T-helper 17 cell (primary cell): ENCODE results near the gene PNPLA2. TPM values are rescaled to one million over a fixed set of nuclear protein-coding genes. Genes with fewer than 3 reads are reported as not detected.
A peak's percentile ranks its signal among the peaks of the same experiment; 100 is the strongest.

Experiments
- ATAC-seq: fragments of 150-1000 bp; cut with Tn5 transposase; 2 replicates; pipeline ENCODE4 v1.10.0; 2021; ENCODE audit warnings: mild to moderate bottlenecking, moderate library complexity
- DNase-seq, 3 donors: peaks; one replicate each; pipeline versions ENCODE4 v3.0.0 to v3.0.0-alpha.2; 2020 to 2021
- H3K9me3 ChIP-seq: one replicate; pipeline ENCODE4 v1.7.0; 2013; ENCODE audit warnings: low read length, mild to moderate bottlenecking; ENCODE audit not compliant: control insufficient read depth, poor library complexity, severe bottlenecking
- H3K27ac Mint-ChIP-seq: one replicate; pipeline ENCODE4 v1.8.0; 2022; ENCODE audit warnings: mild to moderate bottlenecking, moderate library complexity, mixed read lengths
- H3K27me3 Mint-ChIP-seq: one replicate; pipeline ENCODE4 v1.8.0; 2022; ENCODE audit warnings: mixed read lengths
- H3K36me3 Mint-ChIP-seq: one replicate; pipeline ENCODE4 v1.8.0; 2022; ENCODE audit warnings: low read depth, mixed read lengths
- H3K4me1 Mint-ChIP-seq: one replicate; pipeline ENCODE4 v1.8.0; 2022; ENCODE audit warnings: mild to moderate bottlenecking, mixed read lengths
- H3K4me3 Mint-ChIP-seq: one replicate; pipeline ENCODE4 v1.8.0; 2022; ENCODE audit warnings: mild to moderate bottlenecking, moderate library complexity, mixed read lengths
- total RNA-seq, 4 donors: library from RNA in 2 of 4; stranded (reverse) in 2 of 4; gene quantifications; one replicate each; pipeline ENCODE4 v1.2.3 and lab custom pipeline; 2022 to 2026

PNPLA2 gene
- total RNA-seq, 2 donors from 2014 or later: 178 to 182 TPM

GRCh38 chr11:790721-791564 is 27.8 kb upstream of the PNPLA2 start:
- DNase-seq: no peak
- Mint-ChIP-seq H3K36me3 (no peaks in the 10 kb centered on the region), H3K27ac (no peak overlapping the region), H3K4me3 (no peak overlapping the region), H3K4me1 (peaks cover 4% of the 10 kb centered on the region), H3K27me3 (no peaks in the 10 kb centered on the region)
- ATAC-seq: no peak
- H3K9me3 ChIP-seq: no peaks in the 10 kb centered on the region

GRCh38 chr11:791658-792534 is 26.8 kb upstream of the PNPLA2 start:
- peaks cover 9% of the 10 kb centered on the region for H3K4me1 Mint-ChIP-seq
- no peaks in the 10 kb centered on the region for H3K27me3 Mint-ChIP-seq
- H3K27ac Mint-ChIP-seq: no peak overlapping the region
- DNase-seq (peak in 1 of 3 donors; percentile 9), ATAC-seq (no peak)
- H3K4me3 Mint-ChIP-seq: no peak overlapping the region
- no peaks in the 10 kb centered on the region for H3K9me3 ChIP-seq
- H3K36me3 Mint-ChIP-seq: no peaks in the 10 kb centered on the region

DNA sequence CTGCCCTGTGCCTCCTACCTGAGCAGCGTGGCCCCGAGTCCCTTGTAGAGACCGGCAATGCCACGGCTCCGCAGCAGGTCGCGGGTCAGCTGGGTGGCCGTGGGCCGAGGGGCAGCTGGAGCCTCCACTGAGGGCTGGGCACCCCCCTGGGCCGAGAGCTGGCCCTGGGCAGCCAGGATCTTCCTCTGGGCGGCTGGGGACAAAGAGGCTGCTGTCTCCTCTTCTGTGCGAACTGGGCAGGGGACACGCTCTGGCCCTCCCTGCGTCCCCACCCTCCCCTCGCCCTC is 26.2 kb upstream of the PNPLA2 start:
- no peaks in the 10 kb centered on the region for H3K9me3 ChIP-seq
- Mint-ChIP-seq H3K4me3 (no peak overlapping the region), H3K27me3 (no peaks in the 10 kb centered on the region), H3K36me3 (no peaks in the 10 kb centered on the region), H3K4me1 (peaks cover 10% of the 10 kb centered on the region), H3K27ac (no peak overlapping the region)
- no peak for DNase-seq
- ATAC-seq: no peak

- ATAC-seq: no peak
- Mint-ChIP-seq H3K4me1 (peaks cover 10% of the 10 kb centered on the region), H3K36me3 (no peaks in the 10 kb centered on the region), H3K27ac (no peak overlapping the region), H3K27me3 (no peaks in the 10 kb centered on the region), H3K4me3 (no peak overlapping the region)
- DNase-seq: no peak
- no peaks in the 10 kb centered on the region for H3K9me3 ChIP-seq
Measured at GRCh38 chr11:792873-793272, 25.8 kb upstream of the PNPLA2 start.

- no peaks in the 10 kb centered on the region for H3K9me3 ChIP-seq
- Mint-ChIP-seq H3K27me3 (no peaks in the 10 kb centered on the region), H3K4me1 (peaks cover 10% of the 10 kb centered on the region), H3K36me3 (no peaks in the 10 kb centered on the region), H3K27ac (no peak overlapping the region), H3K4me3 (no peak overlapping the region)
- DNase-seq: no peak
- ATAC-seq: no peak
Measured at GRCh38 chr11:793556-793955, 25.2 kb upstream of the PNPLA2 start.

DNA sequence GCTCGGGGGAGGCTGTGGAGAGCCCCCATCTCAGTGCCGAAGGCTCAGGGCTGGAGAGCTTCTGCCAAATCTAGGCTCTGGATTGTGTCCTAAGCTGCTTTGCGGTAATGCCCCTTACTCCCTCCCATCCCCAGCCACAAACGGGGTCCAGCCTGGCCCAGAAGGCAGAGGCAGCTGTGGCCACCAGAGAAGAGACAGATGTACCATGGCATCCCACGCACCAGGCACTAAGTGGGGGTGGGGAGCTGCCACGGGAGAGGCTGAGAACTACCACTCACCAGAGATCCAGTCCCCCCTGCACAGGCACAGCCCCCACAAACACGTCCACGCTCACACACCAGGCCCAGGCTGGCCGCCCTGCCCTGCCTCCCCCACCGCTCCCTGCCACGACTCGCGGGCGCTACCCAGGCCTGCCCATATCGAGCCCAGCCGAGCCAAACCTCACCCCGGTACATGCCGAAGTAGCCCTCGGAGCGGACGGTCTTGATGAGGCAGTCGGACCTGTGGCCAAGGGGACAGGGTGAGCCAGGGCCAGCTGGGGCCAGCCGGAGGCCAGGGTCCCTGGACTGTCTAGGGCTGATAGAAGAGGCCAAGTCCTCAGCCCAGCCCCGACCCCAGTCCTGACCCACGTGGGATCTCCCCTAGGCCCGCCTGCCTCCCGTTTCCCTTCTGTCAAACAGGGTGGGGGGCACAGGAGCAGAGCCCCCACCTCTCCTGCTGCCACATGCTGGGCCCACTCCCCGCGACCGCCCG is 24.5 kb upstream of the PNPLA2 start:
- Mint-ChIP-seq H3K27ac (no peak overlapping the region), H3K4me3 (peak overlapping the region; percentile 33), H3K4me1 (peaks cover 10% of the 10 kb centered on the region), H3K36me3 (no peaks in the 10 kb centered on the region), H3K27me3 (no peaks in the 10 kb centered on the region)
- ATAC-seq: no peak
- H3K9me3 ChIP-seq: no peaks in the 10 kb centered on the region
- DNase-seq: no peak

DNA sequence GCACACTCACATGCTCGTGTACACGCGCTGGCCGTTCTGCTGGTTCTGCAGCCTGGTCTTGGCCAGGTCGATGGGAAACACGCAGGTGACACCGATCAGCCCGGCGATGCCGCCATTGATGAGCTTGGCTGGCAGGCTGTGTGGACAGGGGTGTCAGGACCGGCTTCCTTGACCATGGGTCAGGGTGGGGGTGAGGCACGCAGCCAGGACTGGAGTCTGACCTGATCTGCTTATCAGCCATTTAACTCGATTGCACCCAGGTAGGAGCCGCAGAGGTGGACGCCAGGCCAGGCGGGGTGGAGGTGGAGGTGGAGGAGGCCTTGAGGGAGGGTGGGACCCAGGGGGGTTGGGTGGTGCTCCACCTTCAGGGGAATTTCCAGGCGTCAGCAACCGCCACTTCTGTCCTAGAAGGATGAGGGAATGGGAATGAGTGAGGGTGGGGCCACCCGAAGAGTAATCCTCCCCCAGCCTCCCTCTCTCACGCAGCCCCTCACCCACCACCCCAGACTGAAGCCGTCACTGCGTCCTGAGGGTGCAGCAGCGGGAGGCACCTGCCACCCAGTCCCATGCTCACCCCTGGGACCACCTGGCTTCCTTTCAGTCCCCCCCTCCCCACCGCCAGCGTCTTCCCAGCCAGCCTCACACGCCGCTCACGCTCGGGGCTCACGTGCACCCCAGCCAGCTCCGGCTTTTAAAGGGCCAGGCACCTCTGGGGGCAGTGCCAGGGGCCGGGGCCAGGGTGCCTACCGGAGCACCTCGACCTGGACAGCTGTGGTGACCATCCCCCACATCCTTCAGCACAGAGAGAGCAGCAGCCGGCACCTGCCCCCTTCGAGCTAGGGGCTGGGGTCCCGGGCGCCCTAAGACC is 23.7 kb upstream of the PNPLA2 start:
- H3K9me3 ChIP-seq: no peaks in the 10 kb centered on the region
- Mint-ChIP-seq H3K27ac (no peak overlapping the region), H3K36me3 (no peaks in the 10 kb centered on the region), H3K4me3 (peak overlapping the region; percentile 96), H3K27me3 (no peaks in the 10 kb centered on the region), H3K4me1 (peaks cover 10% of the 10 kb centered on the region)
- DNase-seq (peak in 1 of 3 donors; percentile 11), ATAC-seq (no peak)

DNA sequence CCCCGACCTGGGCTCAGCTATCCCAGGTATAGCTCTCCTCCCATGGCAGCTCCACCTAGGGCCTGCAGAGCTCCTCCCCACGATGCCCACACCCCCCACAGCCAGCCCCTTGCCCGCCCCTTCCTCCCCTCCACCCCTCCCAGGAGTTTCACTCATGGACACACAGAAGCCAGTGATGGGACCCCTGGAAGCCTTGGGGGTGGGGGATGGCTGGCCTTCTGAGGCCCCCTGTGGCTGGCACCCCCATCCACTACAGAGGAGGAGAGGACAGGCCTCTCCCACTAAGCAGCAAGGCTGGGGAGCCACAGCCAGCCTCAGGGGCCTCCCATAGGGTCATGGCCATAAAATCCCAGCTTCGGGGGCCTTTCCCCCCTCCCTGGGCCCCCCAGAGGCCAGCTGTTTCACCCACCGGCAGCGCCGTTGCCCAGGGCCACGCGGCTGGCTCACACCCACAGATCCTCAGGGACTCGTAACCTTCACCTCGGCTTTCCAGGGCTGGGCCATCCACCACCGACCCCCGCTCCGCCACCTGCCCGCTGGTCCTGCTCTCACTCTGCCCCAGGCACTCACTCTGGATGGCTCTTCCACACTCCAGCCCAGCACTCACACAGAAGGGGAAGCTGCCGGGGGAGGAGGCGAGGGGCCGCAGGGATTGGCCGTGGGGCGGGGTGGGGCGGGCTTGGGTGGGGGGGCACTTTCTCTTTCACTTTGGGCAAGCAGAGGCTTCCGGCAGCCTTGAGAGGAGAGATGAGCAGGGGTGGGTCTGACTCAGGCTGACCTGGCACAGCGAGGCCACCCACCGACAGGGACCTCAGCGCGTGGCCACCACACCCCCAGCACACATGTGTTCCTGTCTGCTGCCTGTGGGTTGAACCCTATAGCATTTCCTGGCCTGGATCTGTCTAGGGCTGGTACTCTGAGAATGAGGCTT is 22.8 kb upstream of the PNPLA2 start:
- H3K27me3 Mint-ChIP-seq: no peaks in the 10 kb centered on the region
- peaks cover 10% of the 10 kb centered on the region for H3K4me1 Mint-ChIP-seq
- H3K27ac Mint-ChIP-seq: peak overlapping the region; percentile 81
- H3K9me3 ChIP-seq: no peaks in the 10 kb centered on the region
- no peaks in the 10 kb centered on the region for H3K36me3 Mint-ChIP-seq
- ATAC-seq: peak; percentile 50
- DNase-seq: peak; percentile 51 to 72 (median 70)
- H3K4me3 Mint-ChIP-seq: peak overlapping the region; percentile 96

GRCh38 chr11:796565-797295 is 22.0 kb upstream of the PNPLA2 start:
- Mint-ChIP-seq H3K27ac (peak overlapping the region; percentile 81), H3K36me3 (no peaks in the 10 kb centered on the region), H3K4me3 (peak overlapping the region; percentile 96), H3K4me1 (peaks cover 10% of the 10 kb centered on the region), H3K27me3 (no peaks in the 10 kb centered on the region)
- no peak for ATAC-seq
- no peak for DNase-seq
- H3K9me3 ChIP-seq: no peaks in the 10 kb centered on the region

DNA sequence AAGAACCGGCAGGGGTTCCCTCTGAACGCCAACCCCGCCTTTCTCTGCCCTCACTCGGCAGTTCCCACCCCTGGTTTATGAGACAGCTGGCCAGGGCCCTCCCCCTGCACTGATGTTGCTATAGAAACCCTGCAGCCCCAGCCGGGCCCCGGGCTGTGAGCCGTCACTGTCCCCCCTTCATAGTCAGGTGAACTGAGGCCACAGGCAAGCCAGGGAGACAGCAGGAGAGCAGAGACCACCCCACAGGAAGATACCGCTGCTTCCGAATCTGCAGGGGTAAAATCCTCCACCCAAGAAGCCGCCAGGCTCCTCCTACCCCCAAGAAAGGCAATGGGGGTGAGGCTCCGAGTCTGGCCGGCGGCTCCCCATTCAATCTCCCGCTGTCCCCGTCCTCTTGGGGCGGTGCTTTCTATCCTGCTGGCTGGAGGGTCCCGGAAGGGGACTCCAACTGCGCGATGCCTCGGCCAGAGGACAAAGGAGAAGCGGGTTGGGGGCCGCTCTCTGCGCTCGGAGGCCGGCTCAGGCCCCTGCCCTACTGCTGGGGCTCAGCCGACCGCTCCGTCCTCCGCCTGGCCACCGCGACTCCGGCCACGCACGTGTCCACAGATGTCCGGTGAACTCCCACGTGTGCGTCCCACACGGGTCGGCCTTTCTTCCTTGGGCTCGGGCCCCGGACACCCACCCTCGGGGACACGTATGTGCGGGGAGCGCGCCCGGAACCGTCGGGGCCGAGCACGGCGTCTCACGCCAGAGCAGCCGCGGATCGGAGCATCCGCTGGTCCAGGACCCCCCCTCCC is 21.2 kb upstream of the PNPLA2 start:
- ATAC-seq (peak; percentile 67), DNase-seq (peak; percentile 56 to 81 (median 64))
- Mint-ChIP-seq H3K27ac (peak overlapping the region; percentile 81), H3K27me3 (no peaks in the 10 kb centered on the region), H3K36me3 (no peaks in the 10 kb centered on the region), H3K4me3 (peak overlapping the region; percentile 96), H3K4me1 (peaks cover 10% of the 10 kb centered on the region)
- no peaks in the 10 kb centered on the region for H3K9me3 ChIP-seq
